RWPE2 (cell line): ENCODE data around the gene SOS1.

ENCODE experiments used
- ATAC-seq: fragments of 200-7000 bp; cut with Tn5 transposase; 3 replicates; pipeline ENCODE4 v1.9.1; 2021; ENCODE audit warnings: low read depth
- DNase-seq: peaks from one replicate; pipeline ENCODE4 v3.0.0-alpha.2; 2020; ENCODE audit warnings: low spot score
- H3K27ac ChIP-seq: fragments of 450-650 bp; 2 replicates; pipeline ENCODE4 v1.5.1; 2017; ENCODE audit warnings: mild to moderate bottlenecking; ENCODE audit not compliant: poor library complexity, severe bottlenecking
- H3K27me3 ChIP-seq: fragments of 250-450 bp; sonication (Bioruptor Pico); 2 replicates; pipeline ENCODE4 v1.5.1; 2021; ENCODE audit warnings: mild to moderate bottlenecking, moderate library complexity; ENCODE audit not compliant: insufficient read depth, poor library complexity, severe bottlenecking
- H3K36me3 ChIP-seq: fragments of 250-450 bp; sonication (Bioruptor Pico); 2 replicates; pipeline ENCODE4 v1.5.1; 2020; ENCODE audit warnings: low read depth, mild to moderate bottlenecking, moderate library complexity
- H3K4me1 ChIP-seq: fragments of 250-450 bp; sonication (Bioruptor Pico); 2 replicates; pipeline ENCODE4 v1.5.1; 2021; ENCODE audit warnings: mild to moderate bottlenecking, moderate library complexity; ENCODE audit not compliant: insufficient read depth, poor library complexity, severe bottlenecking
- H3K4me3 ChIP-seq: fragments of 250-450 bp; sonication (Bioruptor Pico); 2 replicates; pipeline ENCODE4 v1.5.1; 2021; ENCODE audit warnings: mild to moderate bottlenecking, moderate library complexity; ENCODE audit not compliant: severe bottlenecking
- H3K9me3 ChIP-seq: fragments of 250-450 bp; sonication (Bioruptor Pico); 2 replicates; pipeline ENCODE4 v1.5.1; 2021; ENCODE audit warnings: mild to moderate bottlenecking, moderate library complexity; ENCODE audit not compliant: severe bottlenecking
- TF ChIP-seq, protein P1 (sequence below): fragments of 450-650 bp; IDR thresholded peaks from one replicate; pipeline ENCODE4 v1.5.1; 2017; ENCODE audit warnings: mild to moderate bottlenecking, moderate library complexity; ENCODE audit not compliant: poor library complexity, severe bottlenecking

The SOS1 gene

DNA sequence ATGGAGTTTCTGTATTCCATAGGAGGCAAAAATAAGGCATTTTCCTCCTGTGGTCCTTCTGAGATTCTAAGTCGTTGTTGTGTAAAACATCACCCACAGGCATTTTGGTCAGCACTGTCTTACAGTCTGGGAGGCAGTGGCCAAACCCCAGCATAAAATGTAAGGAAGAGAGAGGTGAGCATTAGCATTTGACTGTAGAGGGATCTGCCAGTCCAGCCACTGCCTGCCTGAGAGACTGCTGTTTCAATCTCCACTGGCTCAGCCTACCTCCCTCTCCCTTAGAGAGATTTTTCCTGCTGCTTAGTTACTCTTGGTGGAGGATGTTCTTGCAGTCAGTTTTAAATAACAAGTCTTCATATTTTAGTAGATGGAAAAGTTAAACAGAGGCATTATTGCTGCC is 154.2 kb downstream of the SOS1 start:
- DNase-seq (no peak), ATAC-seq (no peak)
- Histone ChIP-seq H3K27me3 (no peaks in the 10 kb centered on the region), H3K4me1 (no peaks in the 10 kb centered on the region), H3K9me3 (no peaks in the 10 kb centered on the region), H3K4me3 (no peak overlapping the region), H3K36me3 (no peaks in the 10 kb centered on the region), H3K27ac (no peak overlapping the region)
- TF ChIP-seq, protein P1, sequence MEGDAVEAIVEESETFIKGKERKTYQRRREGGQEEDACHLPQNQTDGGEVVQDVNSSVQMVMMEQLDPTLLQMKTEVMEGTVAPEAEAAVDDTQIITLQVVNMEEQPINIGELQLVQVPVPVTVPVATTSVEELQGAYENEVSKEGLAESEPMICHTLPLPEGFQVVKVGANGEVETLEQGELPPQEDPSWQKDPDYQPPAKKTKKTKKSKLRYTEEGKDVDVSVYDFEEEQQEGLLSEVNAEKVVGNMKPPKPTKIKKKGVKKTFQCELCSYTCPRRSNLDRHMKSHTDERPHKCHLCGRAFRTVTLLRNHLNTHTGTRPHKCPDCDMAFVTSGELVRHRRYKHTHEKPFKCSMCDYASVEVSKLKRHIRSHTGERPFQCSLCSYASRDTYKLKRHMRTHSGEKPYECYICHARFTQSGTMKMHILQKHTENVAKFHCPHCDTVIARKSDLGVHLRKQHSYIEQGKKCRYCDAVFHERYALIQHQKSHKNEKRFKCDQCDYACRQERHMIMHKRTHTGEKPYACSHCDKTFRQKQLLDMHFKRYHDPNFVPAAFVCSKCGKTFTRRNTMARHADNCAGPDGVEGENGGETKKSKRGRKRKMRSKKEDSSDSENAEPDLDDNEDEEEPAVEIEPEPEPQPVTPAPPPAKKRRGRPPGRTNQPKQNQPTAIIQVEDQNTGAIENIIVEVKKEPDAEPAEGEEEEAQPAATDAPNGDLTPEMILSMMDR, result no peak

DNA sequence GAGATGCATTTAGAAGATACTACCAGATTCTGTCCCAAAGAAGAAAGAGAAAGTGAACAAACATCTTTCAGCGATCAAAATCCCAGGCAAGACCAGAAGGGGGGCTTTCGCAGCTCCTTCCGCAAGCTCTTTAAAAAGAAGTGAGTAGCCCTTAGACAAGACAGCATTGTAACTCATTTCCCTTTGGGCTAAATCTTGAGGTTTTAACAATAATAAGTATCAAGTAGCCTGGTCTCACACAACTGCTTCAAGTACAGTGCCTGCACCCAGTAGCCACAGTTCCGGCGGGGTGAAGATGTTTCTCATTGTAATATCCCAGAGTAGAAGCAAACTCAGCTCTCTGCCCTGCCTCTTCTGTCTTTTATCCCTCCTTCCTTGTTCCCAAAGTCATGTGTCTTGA is 154.8 kb downstream of the SOS1 start:
- Histone ChIP-seq H3K9me3 (no peaks in the 10 kb centered on the region), H3K36me3 (no peaks in the 10 kb centered on the region), H3K27ac (no peak overlapping the region), H3K4me3 (no peak overlapping the region), H3K27me3 (no peaks in the 10 kb centered on the region), H3K4me1 (no peaks in the 10 kb centered on the region)
- DNase-seq (no peak), ATAC-seq (no peak)
- TF ChIP-seq, protein P1, result no peak

DNA sequence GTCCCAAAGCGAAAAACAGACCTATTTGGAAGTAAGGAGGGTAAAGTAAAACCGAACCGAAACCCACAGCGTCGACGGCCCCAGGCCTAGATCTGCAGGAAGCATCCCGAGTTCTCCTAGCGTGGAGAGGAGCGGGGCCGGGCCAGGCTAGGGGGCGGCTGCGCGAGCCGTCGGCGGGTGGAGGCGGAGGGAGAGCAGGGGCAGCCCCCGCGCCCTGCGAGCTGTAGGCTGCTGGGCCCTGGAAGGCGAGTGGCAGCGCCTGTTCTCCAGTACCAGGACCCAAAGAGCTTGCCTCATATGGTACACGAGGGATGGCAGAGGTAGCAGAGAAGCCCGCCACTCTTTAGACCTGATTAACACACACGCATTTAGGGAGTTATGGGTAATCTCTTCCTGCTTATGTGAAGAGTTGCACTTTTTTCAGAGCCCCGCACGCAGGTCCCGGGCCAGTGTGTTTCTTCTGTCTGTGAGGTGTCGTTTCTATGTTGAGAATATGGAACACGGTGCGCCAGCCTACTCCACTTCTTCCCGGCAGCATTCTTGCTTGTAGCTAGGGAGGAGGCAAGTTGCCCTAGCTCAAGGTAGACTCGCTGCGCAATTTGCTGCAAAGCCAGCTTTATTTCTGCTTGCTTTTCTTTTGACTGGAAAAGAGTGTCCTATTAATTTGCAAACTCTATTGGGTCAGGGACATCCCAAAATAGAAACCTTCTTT is 160.1 kb downstream of the SOS1 start:
- no peaks in the 10 kb centered on the region for H3K4me1 ChIP-seq
- ATAC-seq (no peak), DNase-seq (no peak)
- H3K4me3 ChIP-seq, result peak overlapping the region; percentile 31
- no peaks in the 10 kb centered on the region for H3K36me3 ChIP-seq
- TF ChIP-seq, protein P1, result no peak
- H3K27me3 ChIP-seq, result no peaks in the 10 kb centered on the region
- no peak overlapping the region for H3K27ac ChIP-seq
- no peaks in the 10 kb centered on the region for H3K9me3 ChIP-seq

DNA sequence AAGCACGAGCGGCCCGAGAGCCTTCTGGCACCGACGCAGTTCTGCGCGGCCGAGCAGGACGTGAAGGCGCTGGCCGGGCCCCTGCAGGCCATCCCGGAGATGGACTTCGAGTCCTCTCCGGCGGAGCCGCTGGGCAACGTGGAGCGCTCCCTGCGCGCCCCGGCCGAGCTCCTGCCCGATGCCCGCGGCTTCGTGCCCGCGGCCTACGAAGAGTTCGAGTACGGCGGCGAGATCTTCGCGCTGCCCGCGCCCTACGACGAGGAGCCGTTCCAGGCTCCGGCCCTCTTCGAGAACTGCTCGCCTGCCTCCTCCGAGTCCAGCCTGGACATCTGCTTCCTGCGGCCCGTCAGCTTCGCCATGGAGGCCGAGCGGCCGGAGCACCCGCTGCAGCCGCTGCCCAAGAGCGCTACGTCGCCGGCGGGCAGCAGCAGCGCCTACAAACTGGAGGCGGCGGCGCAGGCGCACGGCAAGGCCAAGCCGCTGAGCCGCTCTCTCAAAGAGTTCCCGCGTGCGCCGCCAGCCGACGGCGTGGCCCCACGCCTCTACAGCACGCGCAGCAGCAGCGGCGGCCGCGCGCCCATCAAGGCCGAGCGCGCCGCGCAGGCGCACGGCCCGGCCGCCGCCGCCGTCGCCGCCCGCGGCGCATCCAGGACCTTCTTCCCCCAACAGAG is 160.8 kb downstream of the SOS1 start:
- TF ChIP-seq, protein P1, result peak; percentile 28
- Histone ChIP-seq H3K4me1 (no peaks in the 10 kb centered on the region), H3K27ac (no peak overlapping the region), H3K36me3 (no peaks in the 10 kb centered on the region), H3K9me3 (no peaks in the 10 kb centered on the region), H3K27me3 (no peaks in the 10 kb centered on the region), H3K4me3 (peak overlapping the region; percentile 31)
- DNase-seq (peak; percentile 79), ATAC-seq (peak; percentile 96)

DNA sequence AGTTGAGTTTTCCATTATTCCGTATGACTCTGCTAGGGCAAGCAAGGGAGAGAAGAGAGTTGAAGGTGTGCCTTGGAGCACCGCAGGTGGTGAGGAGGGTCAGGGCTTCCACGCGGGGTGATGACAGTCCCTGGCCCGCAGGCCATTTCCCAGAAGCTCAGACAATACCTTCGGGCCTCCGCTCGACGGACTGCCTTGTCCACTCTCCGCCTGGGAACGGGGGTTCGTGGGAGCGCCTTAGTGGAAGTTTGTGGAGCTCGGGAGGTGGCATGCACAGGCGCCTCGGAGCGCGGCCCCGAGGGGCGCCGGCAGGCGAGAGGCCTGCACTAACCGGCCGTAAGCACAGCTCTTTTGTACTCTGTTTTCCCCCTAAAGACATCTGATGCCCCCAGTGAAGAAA is 161.4 kb downstream of the SOS1 start:
- no peak for ATAC-seq
- H3K36me3 ChIP-seq, result no peaks in the 10 kb centered on the region
- no peak overlapping the region for H3K4me3 ChIP-seq
- no peak overlapping the region for H3K27ac ChIP-seq
- TF ChIP-seq, protein P1, result no peak
- no peak for DNase-seq
- H3K9me3 ChIP-seq, result no peaks in the 10 kb centered on the region
- H3K27me3 ChIP-seq, result no peaks in the 10 kb centered on the region
- H3K4me1 ChIP-seq, result no peaks in the 10 kb centered on the region
